CD4-positive, alpha-beta T cell treated with Interferon alpha-2 for 1 hour (primary cell): ENCODE results near the gene ZBP1.
"Not testable (repeated sequence)": the region's sequence is repeated elsewhere in the genome, so short reads cannot be mapped to it uniquely, and the experiment has no call there.

Experiments
- DNase-seq, 2 donors: peaks; one replicate each; pipeline ENCODE4 v3.0.0-alpha.2; 2020 to 2022

ZBP1 gene

GRCh38 chr20:57638173-57638894 lies 18.1 kb upstream of the ZBP1 start:
- no peak for DNase-seq

GRCh38 chr20:57633945-57634491 lies 13.8 kb upstream of the ZBP1 start:
- DNase-seq, result peak in 1 of 2 donors; percentile 53

GRCh38 chr20:57632286-57632685 lies 12.1 kb upstream of the ZBP1 start:
- DNase-seq, result no peak

- DNase-seq, result peak; percentile 40 to 53
Measured at GRCh38 chr20:57630061-57630460, 9.8 kb upstream of the ZBP1 start.

- DNase-seq, result peak; percentile 52 to 56
Measured at GRCh38 chr20:57629491-57629901, 9.3 kb upstream of the ZBP1 start.

- not testable (repeated sequence) for DNase-seq
Measured at GRCh38 chr20:57628962-57629308, 8.7 kb upstream of the ZBP1 start.

- DNase-seq, result peak; percentile 72 to 79
Measured at GRCh38 chr20:57628047-57628961, 8.1 kb upstream of the ZBP1 start.

- DNase-seq, result no peak
Measured at GRCh38 chr20:57627339-57627738, 7.1 kb upstream of the ZBP1 start.

- DNase-seq, result no peak
Measured at GRCh38 chr20:57625978-57626377, 5.8 kb upstream of the ZBP1 start.

- no peak for DNase-seq
Measured at GRCh38 chr20:57625181-57625958, 5.1 kb upstream of the ZBP1 start.

- DNase-seq, result no peak
Measured at GRCh38 chr20:57624124-57624523, 3.9 kb upstream of the ZBP1 start.

- peak; percentile 71 to 80 for DNase-seq
Measured at GRCh38 chr20:57622579-57623381, 2.6 kb upstream of the ZBP1 start.

GRCh38 chr20:57622201-57622570 lies 2.0 kb upstream of the ZBP1 start:
- no peak for DNase-seq

GRCh38 chr20:57621421-57622200 lies 1.4 kb upstream of the ZBP1 start:
- DNase-seq, result no peak

- peak in 1 of 2 donors; percentile 43 for DNase-seq
Measured at GRCh38 chr20:57620999-57621398, 773 bp upstream of the ZBP1 start.

- DNase-seq, result peak; percentile 87 to 92
Measured at GRCh38 chr20:57619051-57619831, 985 bp downstream of the ZBP1 start.

- no peak for DNase-seq
Measured at GRCh38 chr20:57618764-57619050, 1.5 kb downstream of the ZBP1 start.

- DNase-seq, result peak; percentile 50 to 58
Measured at GRCh38 chr20:57618091-57618763, 2.0 kb downstream of the ZBP1 start.

- no peak for DNase-seq
Measured at GRCh38 chr20:57617079-57617795, 3.0 kb downstream of the ZBP1 start.
